HTR-8/SVneo (cell line): ENCODE data around the gene BOD1L1.
A peak's percentile ranks its signal among the peaks of the same experiment; 100 is the strongest.

Experiments
- DNase-seq: peaks from one replicate; pipeline ENCODE4 v3.0.0; 2011; ENCODE audit warnings: low spot score, mixed read lengths; ENCODE audit not compliant: insufficient read length
- FAIRE-seq: peaks from 2 replicates; lab custom pipeline; 2011; peaks lifted over from hg19 to GRCh38; lab: Jason Lieb, UNC

The BOD1L1 gene

GRCh38 chr4:13626492-13627177 is 890 bp downstream of the BOD1L1 start:
- DNase-seq = no peak

GRCh38 chr4:13618212-13618806 is 9.2 kb downstream of the BOD1L1 start:
- FAIRE-seq (no peak), DNase-seq (no peak)

More at GRCh38 chr4:13626492-13627177, 890 bp downstream of the BOD1L1 start:
- FAIRE-seq = no peak

- no peak for FAIRE-seq
- DNase-seq = no peak
These were observed 9.7 kb downstream of the BOD1L1 start for GRCh38 chr4:13617801-13618200.

DNA sequence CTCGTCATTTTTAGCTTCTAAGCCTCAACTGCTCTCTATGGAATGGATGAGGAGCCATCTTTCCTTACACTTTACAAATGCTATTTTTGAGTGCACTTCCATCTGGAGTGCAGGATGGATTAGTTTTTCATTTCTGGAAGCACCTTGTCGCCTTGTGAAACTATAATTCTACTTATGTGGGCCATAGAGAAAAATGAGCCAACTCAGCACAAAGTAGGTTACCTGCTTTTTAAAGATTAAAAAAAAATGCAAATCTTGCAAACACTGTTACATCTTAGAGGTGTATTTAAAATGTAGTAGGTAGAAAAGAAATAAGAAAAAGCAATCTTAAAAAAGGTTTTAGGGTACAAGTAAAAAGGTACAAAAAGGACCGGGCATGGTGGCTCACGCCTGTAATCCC is 10.9 kb downstream of the BOD1L1 start:
- FAIRE-seq (no peak), DNase-seq (no peak)

- no peak for FAIRE-seq
- no peak for DNase-seq
These were observed 12.4 kb downstream of the BOD1L1 start for GRCh38 chr4:13615161-13615560.

- DNase-seq = no peak
- no peak for FAIRE-seq
These were observed 15.0 kb downstream of the BOD1L1 start for GRCh38 chr4:13612569-13612968.

- FAIRE-seq (no peak), DNase-seq (no peak)
These were observed 16.2 kb downstream of the BOD1L1 start for GRCh38 chr4:13611283-13611842.

GRCh38 chr4:13605330-13605729 is 22.2 kb downstream of the BOD1L1 start:
- FAIRE-seq (no peak), DNase-seq (no peak)

GRCh38 chr4:13601848-13602247 is 25.7 kb downstream of the BOD1L1 start:
- FAIRE-seq (no peak), DNase-seq (no peak)

DNA sequence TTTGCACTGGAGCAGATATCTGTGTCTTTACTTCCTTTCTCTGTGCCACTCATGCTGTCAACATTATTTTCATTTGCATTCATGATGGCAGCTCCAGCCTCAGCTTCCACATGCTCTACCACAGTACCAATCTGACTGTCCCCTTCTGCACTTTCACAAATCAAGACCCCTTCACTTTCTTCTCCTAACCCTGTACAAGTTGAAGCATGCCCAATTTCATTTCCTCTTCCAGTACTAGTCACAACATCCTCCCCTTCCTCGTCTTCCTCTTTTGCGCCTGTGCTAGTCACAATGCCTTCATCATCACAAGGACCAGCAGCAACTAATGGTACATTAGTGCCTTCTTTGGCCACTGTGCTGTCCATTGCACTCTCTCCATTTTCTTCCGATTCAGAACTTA is 26.5 kb downstream of the BOD1L1 start:
- FAIRE-seq = no peak
- DNase-seq = no peak

DNA sequence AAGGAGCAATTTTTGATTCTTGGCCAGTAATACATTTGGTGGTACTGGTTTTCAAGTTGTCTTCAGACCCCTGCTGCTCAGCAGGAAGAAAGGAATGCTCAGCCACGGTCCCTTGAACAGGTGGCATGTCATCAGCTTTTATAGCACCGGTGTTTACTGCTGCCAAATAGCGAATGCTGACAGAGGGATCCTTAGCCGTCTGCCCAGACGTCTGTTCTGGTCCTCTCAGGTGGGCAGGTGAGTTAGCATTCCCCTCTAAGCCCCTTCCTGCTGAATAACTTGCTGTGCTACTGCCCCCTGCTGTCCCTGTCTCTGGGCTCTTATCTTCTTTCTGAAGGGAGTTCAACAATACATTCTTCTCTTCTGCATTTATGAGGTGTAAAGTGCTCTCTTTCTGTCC is 28.4 kb downstream of the BOD1L1 start:
- DNase-seq (no peak), FAIRE-seq (no peak)

- no peak for DNase-seq
- no peak for FAIRE-seq
These were observed 29.9 kb downstream of the BOD1L1 start for GRCh38 chr4:13597604-13598003.

DNA sequence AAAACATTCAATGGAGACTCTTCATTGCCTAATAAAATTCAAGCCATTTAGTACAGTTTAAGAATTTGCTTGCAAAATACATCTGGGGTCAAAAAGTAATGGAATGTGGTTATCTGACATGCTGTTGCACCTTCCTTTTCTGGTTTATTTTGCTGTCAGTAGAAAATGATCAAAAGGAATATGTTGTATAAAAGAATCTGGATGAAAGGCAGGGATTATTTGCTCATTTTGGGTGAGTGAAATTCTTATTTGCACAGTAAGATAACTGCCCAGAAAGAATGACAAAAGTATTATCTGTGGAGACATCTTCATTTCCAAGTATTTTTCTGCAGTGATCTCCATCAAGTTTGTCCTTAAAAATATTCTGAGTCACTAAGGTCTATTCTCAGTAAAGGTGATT is 30.4 kb downstream of the BOD1L1 start:
- DNase-seq (no peak), FAIRE-seq (no peak)

- DNase-seq (no peak), FAIRE-seq (no peak)
These were observed 35.3 kb downstream of the BOD1L1 start for GRCh38 chr4:13592220-13592619.

DNA sequence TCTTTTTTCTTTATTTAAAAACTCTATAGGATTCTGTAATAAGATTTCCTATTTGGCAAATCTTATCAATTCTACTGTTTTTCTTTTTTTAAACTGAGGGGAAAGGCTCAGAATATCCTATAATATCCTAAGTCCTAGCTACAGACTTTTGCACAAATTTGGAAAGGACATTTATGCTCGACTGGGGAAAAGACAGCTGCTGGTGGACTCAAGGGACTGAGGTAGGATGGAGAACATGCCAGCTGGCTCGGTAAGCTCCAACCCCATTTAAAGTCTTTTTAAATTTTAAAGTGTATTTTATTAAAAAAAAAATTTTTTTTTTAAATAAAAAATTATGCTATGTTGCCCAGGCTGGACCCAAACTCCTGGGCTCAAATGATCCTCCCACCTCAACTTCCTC is 36.8 kb downstream of the BOD1L1 start:
- no peak for DNase-seq
- no peak for FAIRE-seq

DNA sequence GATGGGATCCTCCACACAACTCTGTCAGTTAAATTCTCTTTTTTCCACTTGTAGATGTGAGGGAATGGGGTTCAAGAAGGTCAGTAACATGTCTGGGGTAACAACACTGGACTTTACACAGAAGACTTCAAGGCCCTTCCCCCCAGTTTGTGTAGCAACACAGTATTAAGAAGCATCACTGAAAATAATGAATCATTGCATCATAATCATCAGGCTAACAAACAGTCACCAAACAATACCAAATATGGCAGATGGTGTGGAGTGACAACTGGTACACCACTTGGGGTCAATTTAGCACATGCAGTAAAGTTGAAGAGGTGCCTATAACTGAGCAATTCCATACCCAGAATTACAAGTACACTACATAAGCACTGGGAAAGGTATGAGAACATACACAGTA is 38.6 kb downstream of the BOD1L1 start:
- DNase-seq (no peak), FAIRE-seq (no peak)

GRCh38 chr4:13584481-13584880 is 43.0 kb downstream of the BOD1L1 start:
- no peak for FAIRE-seq
- DNase-seq = no peak

- DNase-seq = no peak
- no peak for FAIRE-seq
These were observed 47.5 kb downstream of the BOD1L1 start for GRCh38 chr4:13580036-13580435.

- no peak for FAIRE-seq
These were observed 49.9 kb downstream of the BOD1L1 start for GRCh38 chr4:13577660-13578059.

DNA sequence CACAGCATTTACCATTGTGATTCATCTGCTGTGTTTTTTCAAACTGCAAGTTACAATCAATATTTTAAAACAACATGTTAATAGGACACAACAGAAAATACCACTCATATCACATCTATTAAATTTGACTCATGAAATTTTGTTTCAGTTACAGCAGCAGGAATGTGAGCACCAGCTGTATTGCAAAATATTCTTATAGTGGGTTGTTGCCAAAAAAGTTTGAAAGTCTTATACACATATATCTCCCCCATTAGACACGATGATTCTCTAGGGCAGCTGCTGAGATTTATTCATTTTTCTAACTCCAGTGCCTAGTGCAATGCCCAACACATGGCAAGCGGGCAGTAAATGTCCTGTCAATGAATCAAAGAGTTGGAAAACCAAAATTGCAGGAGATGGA is 56.6 kb downstream of the BOD1L1 start:
- DNase-seq (no peak), FAIRE-seq (no peak)

More at GRCh38 chr4:13577660-13578059, 49.9 kb downstream of the BOD1L1 start:
- DNase-seq = no peak

GRCh38 chr4:13567125-13567524 is 60.4 kb downstream of the BOD1L1 start:
- FAIRE-seq = peak; percentile 49

GRCh38 chr4:13562876-13563275 is 64.6 kb downstream of the BOD1L1 start:
- FAIRE-seq (no peak), DNase-seq (no peak)

More at GRCh38 chr4:13567125-13567524, 60.4 kb downstream of the BOD1L1 start:
- no peak for DNase-seq
